ENCODE measurements around the gene SLC8A1.

Gene SLC8A1

GRCh38 chr2:40451918-40452605, at the start of gene SLC8A1:
Gene SLC8A1, minus strand, starts transcription at chr2:40452090.
- no peak for TF ChIP-seq CTCF (IDR thresholded peaks at IDR 0.05; ENCODE audit: low read depth, low read length)
- peak within 1 kb of the TSS; percentile 91 for H3K4me3 ChIP-seq (ENCODE audit: low read depth, low read length)

- no peak for TF ChIP-seq CTCF (IDR thresholded peaks at IDR 0.05; ENCODE audit: low read depth, low read length)
- H3K4me3 ChIP-seq (ENCODE audit: low read depth, low read length), result no peak overlapping the region
These were observed 47.5 kb upstream of the SLC8A1 start for GRCh38 chr2:40499437-40499836.

GRCh38 chr2:40497251-40497859, 45.5 kb upstream of the SLC8A1 start:
- TF ChIP-seq CTCF (IDR thresholded peaks at IDR 0.05; ENCODE audit: low read depth, low read length), result no peak

GRCh38 chr2:40489678-40489960, 37.7 kb upstream of the SLC8A1 start:
- TF ChIP-seq CTCF (IDR thresholded peaks at IDR 0.05; ENCODE audit: low read depth, low read length), result no peak
- peak overlapping the region; percentile 51 for H3K4me3 ChIP-seq (ENCODE audit: low read depth, low read length)

More at GRCh38 chr2:40497251-40497859, 45.5 kb upstream of the SLC8A1 start:
- H3K4me3 ChIP-seq (ENCODE audit: low read depth, low read length), result no peak overlapping the region

GRCh38 chr2:40488927-40489677, 37.2 kb upstream of the SLC8A1 start:
- peak overlapping the region; percentile 51 for H3K4me3 ChIP-seq (ENCODE audit: low read depth, low read length)
- no peak for TF ChIP-seq CTCF (IDR thresholded peaks at IDR 0.05; ENCODE audit: low read depth, low read length)

GRCh38 chr2:40488101-40488601, 36.3 kb upstream of the SLC8A1 start:
- no peak overlapping the region for H3K4me3 ChIP-seq (ENCODE audit: low read depth, low read length)
- peak; percentile 42; the same call in 1 of the 2 replicates for TF ChIP-seq CTCF (IDR thresholded peaks at IDR 0.05; ENCODE audit: low read depth, low read length)

GRCh38 chr2:40487602-40488001, 35.7 kb upstream of the SLC8A1 start:
- no peak overlapping the region for H3K4me3 ChIP-seq (ENCODE audit: low read depth, low read length)
- no peak for TF ChIP-seq CTCF (IDR thresholded peaks at IDR 0.05; ENCODE audit: low read depth, low read length)
